Activated T-cell treated with anti-CD3 and anti-CD28 coated beads for 48 hours (primary cell): ENCODE measurements around the gene EIF1AX.
"Not testable (repeated sequence)": the region's sequence is repeated elsewhere in the genome, so short reads cannot be mapped to it uniquely, and the experiment has no call there.

Source experiments
- DNase-seq: peaks from one replicate; pipeline ENCODE4 v3.0.0-alpha.2; 2020; ENCODE audit warnings: low read depth

EIF1AX gene

GRCh38 chrX:20141281-20142220 is at the start of gene EIF1AX:
Gene EIF1AX, minus strand, starts transcription at chrX:20141838. Its CDS starts 198 bp downstream, at chrX:20141640.
- peak; percentile 90 for DNase-seq

DNA sequence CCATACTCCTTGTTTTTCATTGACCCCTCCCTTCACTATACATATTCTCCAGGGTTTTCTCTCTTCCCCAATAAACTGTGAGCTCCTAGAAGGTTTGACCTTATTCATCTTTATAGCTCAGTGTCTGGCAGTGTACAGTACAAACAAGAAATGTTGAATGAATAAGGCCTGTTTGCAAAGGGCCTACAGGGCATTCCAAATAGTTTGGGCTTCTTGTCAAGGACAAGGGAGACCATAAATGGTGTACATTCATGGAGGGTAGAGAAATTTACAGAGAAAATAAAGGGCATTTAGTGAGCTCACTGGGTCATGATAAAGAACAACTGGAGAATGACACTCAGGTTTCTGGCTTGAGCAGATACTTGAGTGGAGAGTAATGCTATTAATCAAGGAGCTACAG is 47.5 kb upstream of the EIF1AX start:
- no peak for DNase-seq

GRCh38 chrX:20181598-20182329 is 40.1 kb upstream of the EIF1AX start:
- no peak for DNase-seq

DNA sequence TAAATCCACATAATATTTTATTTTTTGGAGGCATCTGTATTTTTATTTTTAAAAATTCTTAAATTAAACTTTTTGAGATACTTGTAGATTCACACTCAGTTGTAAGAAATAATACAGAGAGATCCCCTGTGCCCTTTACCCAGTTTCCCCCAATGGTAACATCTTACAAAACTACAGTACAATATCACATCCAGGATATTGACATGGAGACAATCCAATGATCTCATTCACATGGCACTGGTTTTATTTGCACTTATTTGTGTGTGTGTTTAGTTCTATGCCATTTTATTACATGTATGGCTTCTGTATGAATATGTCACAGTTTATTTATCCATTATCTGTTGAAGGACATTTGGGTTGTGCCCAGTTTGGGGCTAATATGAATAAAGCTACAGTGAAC is 35.5 kb upstream of the EIF1AX start:
- no peak for DNase-seq

GRCh38 chrX:20173856-20174255 is 32.2 kb upstream of the EIF1AX start:
- DNase-seq, result no peak

DNA sequence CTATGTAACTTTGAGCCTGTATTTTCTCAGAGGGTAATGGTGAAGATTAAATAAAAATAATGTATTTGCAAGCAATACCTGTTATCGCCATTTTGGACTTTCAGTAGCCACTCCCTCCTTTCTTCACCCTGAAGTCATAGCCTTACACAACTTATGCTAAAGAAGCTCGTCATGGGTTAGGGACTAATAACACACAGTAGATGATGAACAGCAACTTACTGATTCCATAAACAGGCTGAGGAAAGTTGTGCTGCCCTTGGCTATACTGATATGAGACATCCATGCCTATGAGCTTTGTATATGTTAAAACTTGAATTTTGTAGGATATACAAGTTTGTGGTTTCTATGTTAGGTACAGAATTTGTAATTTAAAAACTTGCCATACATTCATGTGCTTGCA is 31.7 kb upstream of the EIF1AX start:
- no peak for DNase-seq

DNA sequence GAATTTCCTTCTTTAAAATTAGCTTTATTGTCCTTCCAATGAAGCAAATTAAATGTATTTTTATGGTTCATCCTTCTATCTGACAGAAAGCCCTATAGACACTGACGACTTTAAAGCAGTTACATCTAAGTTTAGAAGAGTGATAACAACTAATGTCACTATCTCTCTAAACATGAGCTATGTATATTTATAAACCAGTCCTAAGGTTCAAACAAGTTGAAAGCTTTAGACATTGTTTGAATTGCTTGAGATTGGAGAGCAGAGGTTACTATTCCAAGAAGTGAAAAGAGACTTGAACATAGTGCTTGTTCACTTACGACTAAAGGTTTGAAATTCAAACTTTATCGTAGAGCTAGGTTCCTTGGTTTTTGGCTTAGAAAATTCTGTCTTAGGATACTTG is 30.2 kb upstream of the EIF1AX start:
- DNase-seq, result no peak

GRCh38 chrX:20162516-20162915 is 20.9 kb upstream of the EIF1AX start:
- DNase-seq, result not testable (repeated sequence)

GRCh38 chrX:20159797-20160385 is 18.3 kb upstream of the EIF1AX start:
- DNase-seq, result no peak

GRCh38 chrX:20151689-20152088 is 10.1 kb upstream of the EIF1AX start:
- no peak for DNase-seq

DNA sequence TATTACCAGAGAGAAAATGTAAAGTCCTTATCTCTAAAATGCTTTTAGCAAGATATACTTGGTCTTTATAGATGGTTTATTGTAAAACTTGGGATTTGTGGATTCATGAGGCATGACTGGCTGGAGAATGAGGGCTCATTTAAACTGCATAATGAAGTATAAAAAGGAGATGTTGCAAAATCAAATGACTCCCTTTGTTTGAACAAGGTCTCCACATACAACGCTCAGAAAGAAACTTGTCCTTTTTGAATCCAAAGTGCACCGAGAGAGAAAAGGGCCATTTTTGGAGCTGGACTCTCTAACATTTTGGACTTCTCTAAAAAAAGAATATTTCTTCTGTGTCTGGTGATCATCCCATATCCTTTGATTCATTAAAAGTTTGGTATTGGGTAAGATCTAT is 7.7 kb upstream of the EIF1AX start:
- DNase-seq, result no peak

DNA sequence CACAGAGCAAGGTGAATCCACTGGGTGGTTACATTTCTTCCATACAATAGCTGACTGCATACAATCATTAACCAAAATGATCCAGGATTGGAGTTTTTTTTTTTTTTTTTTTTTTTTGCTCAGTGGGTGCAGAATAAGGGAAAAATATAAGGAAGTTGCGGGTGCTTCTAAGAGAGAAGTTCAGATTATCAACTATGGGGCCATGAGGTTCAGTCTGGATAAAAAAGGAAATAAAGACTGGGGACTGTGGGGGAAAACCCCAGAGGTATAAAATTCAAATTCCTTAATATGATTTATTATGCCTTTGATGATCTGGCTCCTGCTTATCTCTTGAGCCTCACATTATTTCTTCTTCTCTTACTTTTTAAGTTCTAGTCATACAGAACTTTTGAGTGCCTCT is 5.9 kb upstream of the EIF1AX start:
- DNase-seq, result no peak

DNA sequence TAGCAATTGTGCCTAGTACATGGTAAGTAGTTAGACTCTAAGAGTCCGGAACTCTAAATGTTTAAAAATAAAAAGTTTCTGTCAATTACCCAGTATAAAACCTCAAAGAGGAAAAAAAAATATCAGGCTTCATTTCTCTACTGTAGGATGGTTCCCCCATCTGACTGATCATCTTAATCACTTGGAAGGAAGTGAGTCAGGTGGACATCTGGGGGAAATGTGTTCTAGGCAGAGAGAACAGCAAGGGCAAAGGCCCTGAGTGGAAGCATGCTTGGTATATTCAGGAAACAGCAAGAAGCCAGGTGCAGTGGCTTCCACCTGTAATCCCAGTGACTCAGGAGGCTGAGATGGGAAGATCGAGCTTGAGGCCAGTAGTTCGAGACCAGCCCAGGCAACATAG is 2.9 kb upstream of the EIF1AX start:
- DNase-seq, result no peak

GRCh38 chrX:20143561-20143960 is 1.9 kb upstream of the EIF1AX start:
- no peak for DNase-seq

DNA sequence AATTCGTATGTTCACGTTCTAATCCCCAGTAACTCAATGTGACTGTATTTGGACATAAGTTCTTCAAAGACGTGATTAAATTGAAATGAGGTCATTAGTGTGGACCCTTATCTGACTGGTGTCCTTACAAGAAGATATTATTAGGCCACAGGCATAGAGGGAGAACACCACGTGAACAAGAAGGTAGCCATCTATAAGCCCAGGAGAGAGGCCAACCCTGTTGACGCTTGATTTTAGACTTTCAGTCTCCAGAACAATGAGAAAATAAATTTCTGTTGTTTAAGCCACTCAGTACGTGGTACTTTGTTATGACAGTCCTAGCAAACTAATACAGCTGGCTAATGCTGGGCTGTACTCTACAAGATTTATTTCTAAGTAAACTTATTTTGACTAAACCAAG is 1.5 kb upstream of the EIF1AX start:
- DNase-seq, result no peak

DNA sequence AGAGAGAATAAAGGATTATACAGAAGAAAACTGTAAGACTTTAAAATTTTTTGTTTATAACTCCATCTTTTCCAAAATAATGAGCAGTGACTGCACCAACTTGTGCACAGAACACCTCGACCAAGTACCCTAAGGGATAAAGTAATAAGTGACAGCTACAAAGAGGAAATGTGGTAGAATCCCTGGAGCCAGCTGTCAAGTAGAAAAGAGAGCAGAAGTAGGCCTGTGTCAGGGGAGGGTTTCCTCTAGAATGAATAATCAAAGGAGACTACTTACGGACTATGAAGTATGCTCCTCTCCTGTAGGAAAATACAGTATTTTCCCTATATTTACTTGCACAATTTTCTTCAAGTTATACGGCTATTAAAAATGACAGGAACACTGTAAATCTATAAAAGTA is 1.2 kb downstream of the EIF1AX start:
- no peak for DNase-seq

- DNase-seq, result no peak
Observed at GRCh38 chrX:20139966-20140365, 1.7 kb downstream of the EIF1AX start.

- no peak for DNase-seq
Observed at GRCh38 chrX:20135944-20136343, 5.7 kb downstream of the EIF1AX start.

DNA sequence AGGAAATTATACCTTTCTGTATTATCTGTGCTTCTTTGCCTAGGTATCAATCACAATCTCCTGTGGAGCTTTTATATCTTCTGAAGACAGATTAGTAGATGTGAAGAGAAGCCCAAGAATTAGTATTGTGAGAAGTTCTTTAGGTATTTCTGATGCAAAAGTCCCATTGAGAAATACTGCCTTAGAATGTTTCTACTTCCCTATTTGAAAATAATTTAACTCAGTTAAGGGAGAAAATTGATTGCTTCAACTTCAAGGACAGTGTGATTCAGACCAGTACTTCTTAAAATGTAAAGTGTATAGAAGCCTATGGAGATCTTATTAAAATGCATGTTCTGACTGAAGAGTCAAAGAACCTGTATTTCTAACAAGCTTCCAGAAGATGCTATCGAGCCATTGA is 9.0 kb downstream of the EIF1AX start:
- no peak for DNase-seq

GRCh38 chrX:20130357-20130756 is 11.3 kb downstream of the EIF1AX start:
- no peak for DNase-seq

- no peak for DNase-seq
Observed at GRCh38 chrX:20129547-20129946, 12.1 kb downstream of the EIF1AX start.

- no peak for DNase-seq
Observed at GRCh38 chrX:20128670-20129069, 13.0 kb downstream of the EIF1AX start.

DNA sequence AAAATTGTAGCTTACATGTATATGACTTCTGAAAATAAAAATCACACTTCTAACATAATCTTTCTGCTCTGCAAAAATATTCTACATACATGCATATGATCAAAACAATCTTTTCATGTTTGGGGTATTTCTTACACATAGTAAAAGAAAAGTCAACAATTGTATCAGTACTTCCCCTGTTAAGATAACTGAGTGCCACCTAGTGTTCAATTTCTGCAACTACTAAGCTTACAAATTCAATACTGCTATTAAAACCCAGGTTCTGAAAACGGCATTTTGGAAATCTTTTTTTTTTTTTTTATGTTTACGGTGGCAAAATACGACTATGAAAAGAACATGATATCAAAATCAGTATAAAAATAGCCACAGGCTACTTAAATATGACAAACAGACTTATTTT is 14.2 kb downstream of the EIF1AX start:
- not testable (repeated sequence) for DNase-seq
